Superior temporal gyrus (tissue), 1 donor: ENCODE data around the gene ZNF341.

Source experiments
- DNase-seq: peaks from one replicate; pipeline ENCODE4 v3.0.0-alpha.2; 2016; ENCODE audit errors: extremely low spot score

ZNF341 gene

DNA sequence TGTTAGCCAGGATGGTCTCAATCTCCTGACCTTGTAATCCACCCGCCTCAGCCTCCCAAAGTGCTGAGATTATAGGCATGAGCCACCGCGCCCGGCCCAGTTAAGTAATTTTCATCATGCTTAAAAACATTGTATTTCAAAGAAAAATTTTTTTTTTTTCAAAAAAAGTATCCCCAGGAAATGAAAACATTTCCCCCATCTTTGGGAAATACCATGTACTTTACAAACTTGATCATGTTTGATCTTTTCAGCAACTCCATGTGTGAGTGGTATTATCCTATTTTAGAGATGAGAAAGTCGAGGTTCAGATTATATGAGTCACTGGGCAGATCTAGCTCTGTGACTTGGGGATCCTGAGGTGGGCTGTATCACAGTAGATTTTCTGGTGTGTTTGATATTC is 91.2 kb downstream of the ZNF341 start:
- no peak for DNase-seq

DNA sequence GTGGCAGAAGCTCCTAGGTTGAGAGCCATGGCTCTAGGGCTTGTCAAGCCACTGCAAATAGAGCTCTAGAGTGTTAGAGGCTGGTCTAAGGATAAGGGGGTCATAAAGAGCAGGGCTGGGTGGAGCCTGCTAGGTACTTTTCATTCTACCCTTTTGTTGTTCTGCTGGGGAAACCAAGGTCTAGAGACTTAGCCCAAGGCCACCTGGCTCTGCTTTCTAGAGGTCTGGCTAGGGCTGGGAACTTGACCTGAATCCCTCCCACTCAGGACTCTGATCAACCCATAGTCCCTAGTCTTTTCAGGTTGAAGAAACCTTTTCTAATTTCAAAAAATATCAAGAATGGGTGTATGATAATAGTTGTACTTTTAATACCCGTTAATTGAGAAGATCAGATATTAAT is 93.1 kb downstream of the ZNF341 start:
- DNase-seq = no peak

GRCh38 chr20:33825340-33826269 is 93.8 kb downstream of the ZNF341 start:
- DNase-seq = no peak

- no peak for DNase-seq
Measured at GRCh38 chr20:33826270-33826897, 94.6 kb downstream of the ZNF341 start.

DNA sequence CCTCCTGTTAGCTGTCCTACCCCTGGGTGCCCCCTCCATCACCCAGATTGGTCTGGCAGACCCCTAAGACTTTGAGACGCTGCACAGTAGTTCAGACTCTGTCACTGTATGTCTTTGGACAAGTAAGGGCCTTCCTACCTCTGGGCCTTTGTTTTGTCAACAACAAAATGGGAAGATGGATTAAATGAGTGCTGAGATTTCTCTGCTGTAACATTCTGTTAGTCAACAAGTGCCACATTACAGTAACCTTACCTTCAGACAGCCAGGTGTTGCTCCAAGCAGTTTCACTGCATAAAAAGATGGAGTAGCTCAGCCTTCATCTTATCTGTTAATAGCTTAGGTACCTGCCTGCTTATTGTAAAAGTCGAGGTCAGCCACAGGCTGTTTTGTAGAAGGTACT is 95.3 kb downstream of the ZNF341 start:
- no peak for DNase-seq

DNA sequence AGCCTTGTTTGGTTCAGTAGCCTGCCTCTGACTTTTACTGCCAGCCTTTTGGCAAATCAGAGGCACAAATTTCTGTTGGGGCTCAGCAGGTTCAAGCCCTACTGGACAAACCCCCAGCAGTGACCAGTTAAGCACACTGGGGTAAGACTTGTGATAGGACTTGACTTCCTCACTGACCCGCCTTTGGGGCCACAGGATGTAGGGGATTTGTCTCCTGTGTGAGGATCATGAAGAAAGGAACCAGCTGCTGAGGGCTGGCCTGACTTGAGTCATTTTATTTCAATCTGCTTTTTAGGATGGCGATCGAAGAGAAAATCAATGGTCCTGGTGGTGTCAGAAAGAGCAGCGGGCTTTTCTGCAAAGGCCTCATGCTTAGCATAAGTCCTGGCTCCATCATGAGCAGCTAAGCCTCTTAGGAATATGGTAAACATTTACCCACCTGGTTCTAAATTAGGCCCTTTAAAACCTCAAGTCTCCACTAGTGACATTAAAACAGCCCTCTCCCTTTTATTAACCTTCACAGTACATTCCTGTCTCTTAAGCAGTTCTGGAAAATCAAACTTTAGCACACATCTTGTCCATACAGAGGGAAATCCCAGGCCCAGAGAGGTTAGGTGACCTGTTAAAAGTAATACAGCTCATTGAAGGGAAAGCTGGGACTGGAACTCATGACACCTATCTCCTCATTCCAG is 96.0 kb downstream of the ZNF341 start:
- no peak for DNase-seq

DNA sequence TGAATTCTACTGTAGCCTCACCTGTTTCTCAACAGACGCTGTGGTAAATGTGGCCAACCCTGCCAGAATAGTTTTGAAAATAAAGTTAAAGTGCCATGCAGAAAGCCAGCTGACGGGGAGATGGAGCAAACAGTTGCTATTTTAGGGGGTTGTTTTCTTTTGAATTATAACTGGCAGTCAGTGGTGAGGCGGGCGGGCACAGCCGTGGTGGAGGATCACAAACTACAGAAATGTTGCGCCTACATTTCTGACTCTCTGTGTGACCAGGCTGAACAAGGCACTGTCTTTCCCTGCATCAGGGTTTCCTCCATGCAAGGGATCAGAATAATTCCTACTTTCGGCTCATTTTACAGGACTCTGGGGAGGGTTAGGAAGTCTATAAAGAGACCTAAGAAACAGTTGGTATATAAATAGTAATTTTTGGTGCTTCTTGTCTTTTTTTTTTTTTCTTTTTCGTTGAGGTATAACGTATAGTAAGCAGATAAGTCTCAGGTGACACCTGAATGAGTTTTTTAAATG is 96.6 kb downstream of the ZNF341 start:
- no peak for DNase-seq

DNA sequence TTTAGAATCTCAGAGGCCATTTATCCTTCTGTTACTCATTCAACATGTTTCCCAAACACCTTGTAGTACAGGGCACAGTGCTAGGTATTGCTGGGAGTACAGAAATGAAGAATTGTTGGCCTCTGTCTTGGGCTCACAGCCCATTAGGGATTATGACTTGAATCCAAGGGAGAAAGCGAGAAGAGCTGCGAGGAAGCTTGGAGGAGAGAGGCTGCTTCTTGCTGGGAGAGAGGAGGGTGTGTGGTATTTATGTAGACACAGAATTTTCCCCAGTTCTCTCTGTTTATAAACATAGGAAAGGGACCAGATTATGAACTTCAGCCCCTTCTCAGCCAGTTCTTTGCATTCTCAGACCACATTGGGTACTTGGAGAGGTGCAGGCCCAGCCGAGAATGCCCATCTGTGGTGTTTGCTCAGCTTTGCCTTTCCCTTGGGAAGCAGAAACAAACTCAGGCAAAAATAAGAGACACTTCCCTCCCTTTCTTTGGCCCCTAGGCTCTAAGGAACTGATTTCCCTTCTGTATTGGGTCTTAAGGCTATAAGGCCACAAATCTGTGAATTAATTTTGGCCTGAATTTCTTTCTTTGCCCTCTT is 97.3 kb downstream of the ZNF341 start:
- no peak for DNase-seq

DNA sequence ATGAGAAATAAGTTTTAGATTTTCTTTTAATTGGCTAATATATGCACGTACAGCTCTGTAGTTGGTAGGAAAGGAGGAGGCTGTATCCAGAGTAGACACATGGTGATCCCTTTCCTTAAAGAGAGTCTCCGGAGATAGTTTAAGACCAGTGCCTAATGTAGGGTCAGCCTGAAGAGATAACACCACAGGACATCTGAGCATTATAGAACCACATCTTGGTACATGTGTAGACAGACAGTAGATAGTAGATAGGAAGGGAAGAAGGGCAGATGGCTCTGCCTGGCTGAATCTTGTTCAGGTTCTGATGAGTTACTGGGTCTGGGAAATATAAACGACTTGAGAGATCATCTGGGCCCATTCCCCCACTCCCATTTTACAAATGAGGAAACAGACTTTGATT is 97.8 kb downstream of the ZNF341 start:
- no peak for DNase-seq

GRCh38 chr20:33830371-33830770 is 98.6 kb downstream of the ZNF341 start:
- DNase-seq = no peak

GRCh38 chr20:33832103-33832804 is 100.5 kb downstream of the ZNF341 start:
- no peak for DNase-seq

DNA sequence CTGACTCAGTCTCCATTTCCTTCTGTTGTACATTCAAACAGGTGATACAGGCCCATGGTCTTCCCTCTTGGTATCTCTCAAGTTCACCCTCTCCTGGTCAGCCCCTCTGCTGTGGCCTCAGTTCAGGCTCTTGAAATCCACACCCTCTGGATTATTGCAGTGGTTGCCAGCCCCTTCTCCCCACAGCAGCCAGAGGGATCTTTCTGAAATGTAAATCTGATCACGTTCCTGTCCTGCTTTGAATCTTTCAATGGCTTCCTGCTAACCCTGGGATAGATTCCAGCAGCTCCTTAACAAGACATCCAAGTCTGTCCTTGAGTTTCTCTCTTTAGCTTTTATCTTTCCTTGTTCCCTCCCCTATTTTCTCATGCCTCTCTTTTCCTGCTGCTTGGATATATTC is 101.5 kb downstream of the ZNF341 start:
- DNase-seq = no peak

GRCh38 chr20:33835615-33836172 is 103.9 kb downstream of the ZNF341 start:
- DNase-seq = no peak

- no peak for DNase-seq
Measured at GRCh38 chr20:33836277-33836676, 104.5 kb downstream of the ZNF341 start.

- DNase-seq = no peak
Measured at GRCh38 chr20:33837096-33837830, 105.5 kb downstream of the ZNF341 start.

DNA sequence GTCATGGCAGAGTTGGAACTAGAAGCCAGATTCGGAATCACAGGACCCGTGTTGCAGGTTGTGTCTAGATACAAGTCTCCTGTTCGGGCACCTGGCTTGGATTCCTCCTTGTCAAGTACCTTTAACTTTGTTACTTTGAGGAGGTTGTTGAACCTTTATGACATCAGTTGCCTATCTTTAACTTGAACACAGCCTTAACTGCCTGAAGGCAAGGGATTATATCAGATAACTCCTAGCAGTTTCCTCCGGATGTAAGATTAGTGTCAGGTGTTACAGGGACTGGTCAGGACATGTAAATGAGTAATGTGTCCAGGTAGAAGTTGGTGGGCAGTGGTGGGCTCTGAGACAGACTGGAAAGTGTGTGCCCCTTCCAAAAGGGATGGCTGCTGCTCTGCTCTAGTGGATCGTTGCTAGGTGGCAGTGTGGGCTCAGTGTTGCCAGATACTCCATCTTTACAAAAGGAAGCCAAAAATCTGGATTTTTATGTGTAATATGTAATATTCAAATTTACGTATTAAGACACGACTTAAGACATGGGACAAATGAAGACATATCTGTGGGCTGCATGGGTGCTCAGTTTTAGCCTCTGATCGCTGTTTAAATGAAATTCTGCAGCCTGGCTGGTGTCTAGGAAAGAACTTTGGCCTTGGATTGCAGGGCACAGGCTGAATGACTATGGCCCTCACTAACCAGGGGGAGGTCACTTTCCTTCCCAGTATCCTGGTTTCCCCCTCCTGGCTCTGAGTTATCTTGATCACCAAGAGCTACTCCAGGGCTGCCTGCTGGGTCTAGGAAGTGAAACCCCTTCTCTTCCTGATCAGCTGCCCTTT is 106.5 kb downstream of the ZNF341 start:
- DNase-seq = no peak

- no peak for DNase-seq
Measured at GRCh38 chr20:33839591-33839990, 107.8 kb downstream of the ZNF341 start.

DNA sequence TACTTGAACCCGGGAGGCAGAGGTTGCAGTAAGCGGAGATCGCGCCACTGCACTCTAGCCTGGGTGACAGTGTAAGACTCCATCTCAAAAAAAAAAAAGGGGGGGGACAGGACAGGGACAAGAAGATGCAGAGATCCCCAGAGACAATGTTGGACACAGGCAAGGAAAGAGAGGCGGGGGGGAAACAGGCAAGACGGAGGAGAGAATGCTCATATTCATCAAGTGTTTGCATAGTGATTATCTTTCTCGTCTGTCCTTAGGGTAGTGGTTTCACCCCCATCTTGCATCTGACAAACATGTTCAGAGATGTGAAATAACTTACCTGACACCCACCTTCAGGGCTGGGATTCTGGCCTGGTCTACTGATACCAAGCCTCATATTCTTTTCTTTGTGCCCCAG is 108.4 kb downstream of the ZNF341 start:
- no peak for DNase-seq

GRCh38 chr20:33840759-33841435 is 109.1 kb downstream of the ZNF341 start:
- DNase-seq = no peak
